ENCODE measurements around the gene CRTC1.

The CRTC1 gene

GRCh38 chr19:18765224-18765623 is 81.7 kb downstream of the CRTC1 start:
- no peaks in the 10 kb centered on the region for H3K9me3 ChIP-seq (ENCODE audit: control insufficient read depth, insufficient read depth, low read length)
- H3F3A ChIP-seq (ENCODE audit: control insufficient read depth, insufficient read depth), result no peaks in the 10 kb centered on the region
- no peaks in the 10 kb centered on the region for H3K79me2 ChIP-seq (ENCODE audit: control insufficient read depth, low read length)
- H3K27ac ChIP-seq (ENCODE audit: low read depth, low read length), result no peak overlapping the region
- no peaks in the 10 kb centered on the region for H3K27me3 ChIP-seq (ENCODE audit: control insufficient read depth, low read length)
- no peak overlapping the region for H3K4me2 ChIP-seq (ENCODE audit: low read length)
- H3K4me1 ChIP-seq (ENCODE audit: control insufficient read depth, low read length), result no peaks in the 10 kb centered on the region
- H3K9me2 ChIP-seq (replicated peaks; ENCODE audit: control insufficient read depth, low read length), result no peaks in the 10 kb centered on the region
- H3K36me3 ChIP-seq (ENCODE audit: control insufficient read depth, low read length), result no peaks in the 10 kb centered on the region
- H3K4me3 ChIP-seq (ENCODE audit: low read length), result no peak overlapping the region
- no peaks in the 10 kb centered on the region for H4K20me1 ChIP-seq (ENCODE audit: control insufficient read depth, insufficient read depth, low read depth, low read length)
- TF ChIP-seq CTCF (IDR thresholded peaks at IDR 0.05; ENCODE audit: low read depth, low read length, poor library complexity, severe bottlenecking), result no peak
- no peak for TF ChIP-seq EZH2phosphoT487 (IDR thresholded peaks at IDR 0.05; ENCODE audit: borderline replicate concordance, low read length)

- Histone ChIP-seq H3F3A (ENCODE audit: control insufficient read depth, insufficient read depth) (no peaks in the 10 kb centered on the region), H3K79me2 (ENCODE audit: control insufficient read depth, low read length) (no peaks in the 10 kb centered on the region), H3K9me2 (replicated peaks; ENCODE audit: control insufficient read depth, low read length) (no peaks in the 10 kb centered on the region), H3K4me1 (ENCODE audit: control insufficient read depth, low read length) (no peaks in the 10 kb centered on the region), H3K27ac (ENCODE audit: low read depth, low read length) (no peak overlapping the region), H3K4me2 (ENCODE audit: low read length) (no peak overlapping the region), H4K20me1 (ENCODE audit: control insufficient read depth, insufficient read depth, low read depth, low read length) (no peaks in the 10 kb centered on the region), H3K27me3 (ENCODE audit: control insufficient read depth, low read length) (no peaks in the 10 kb centered on the region), H3K4me3 (ENCODE audit: low read length) (no peak overlapping the region), H3K9me3 (ENCODE audit: control insufficient read depth, insufficient read depth, low read length) (no peaks in the 10 kb centered on the region), H3K36me3 (ENCODE audit: control insufficient read depth, low read length) (no peaks in the 10 kb centered on the region)
- TF ChIP-seq CTCF (IDR thresholded peaks at IDR 0.05; ENCODE audit: low read depth, low read length, poor library complexity, severe bottlenecking) (no peak), EZH2phosphoT487 (IDR thresholded peaks at IDR 0.05; ENCODE audit: borderline replicate concordance, low read length) (no peak)
Observed at GRCh38 chr19:18768046-18768771, 84.7 kb downstream of the CRTC1 start.

GRCh38 chr19:18768997-18769891 is 85.8 kb downstream of the CRTC1 start:
- TF ChIP-seq CTCF (IDR thresholded peaks at IDR 0.05; ENCODE audit: low read depth, low read length, poor library complexity, severe bottlenecking) (no peak), EZH2phosphoT487 (IDR thresholded peaks at IDR 0.05; ENCODE audit: borderline replicate concordance, low read length) (no peak)
- no peaks in the 10 kb centered on the region for H3F3A ChIP-seq (ENCODE audit: control insufficient read depth, insufficient read depth)
- H3K36me3 ChIP-seq (ENCODE audit: control insufficient read depth, low read length), result no peaks in the 10 kb centered on the region
- no peaks in the 10 kb centered on the region for H3K27me3 ChIP-seq (ENCODE audit: control insufficient read depth, low read length)
- no peaks in the 10 kb centered on the region for H4K20me1 ChIP-seq (ENCODE audit: control insufficient read depth, insufficient read depth, low read depth, low read length)
- H3K27ac ChIP-seq (ENCODE audit: low read depth, low read length), result no peak overlapping the region
- no peaks in the 10 kb centered on the region for H3K9me3 ChIP-seq (ENCODE audit: control insufficient read depth, insufficient read depth, low read length)
- no peaks in the 10 kb centered on the region for H3K79me2 ChIP-seq (ENCODE audit: control insufficient read depth, low read length)
- H3K4me3 ChIP-seq (ENCODE audit: low read length), result no peak overlapping the region
- no peaks in the 10 kb centered on the region for H3K4me1 ChIP-seq (ENCODE audit: control insufficient read depth, low read length)
- H3K9me2 ChIP-seq (replicated peaks; ENCODE audit: control insufficient read depth, low read length), result no peaks in the 10 kb centered on the region
- no peak overlapping the region for H3K4me2 ChIP-seq (ENCODE audit: low read length)

Measured in DOHH2 (cell line).